Measurements from ENCODE around the gene CYP21A2.
"Not testable (repeated sequence)": the region's sequence is repeated elsewhere in the genome, so short reads cannot be mapped to it uniquely, and the experiment has no call there.

Gene CYP21A2

GRCh38 chr6:32055756-32056155 lies 17.5 kb downstream of the CYP21A2 start:
- DNase-seq = not testable (repeated sequence)

GRCh38 chr6:32056254-32056653 lies 18.0 kb downstream of the CYP21A2 start:
- DNase-seq = no peak

GRCh38 chr6:32057966-32058365 lies 19.8 kb downstream of the CYP21A2 start:
- DNase-seq = no peak

- no peak for DNase-seq
Observed at GRCh38 chr6:32058511-32058963, 20.3 kb downstream of the CYP21A2 start.

- DNase-seq = no peak
Observed at GRCh38 chr6:32060966-32061655, 22.9 kb downstream of the CYP21A2 start.

GRCh38 chr6:32064706-32065105 lies 26.5 kb downstream of the CYP21A2 start:
- no peak for DNase-seq

GRCh38 chr6:32067521-32067920 lies 29.3 kb downstream of the CYP21A2 start:
- DNase-seq = not testable (repeated sequence)

GRCh38 chr6:32068315-32068714 lies 30.1 kb downstream of the CYP21A2 start:
- not testable (repeated sequence) for DNase-seq

GRCh38 chr6:32068867-32069266 lies 30.7 kb downstream of the CYP21A2 start:
- no peak for DNase-seq

GRCh38 chr6:32069460-32069859 lies 31.2 kb downstream of the CYP21A2 start:
- no peak for DNase-seq

GRCh38 chr6:32069878-32070515 lies 31.8 kb downstream of the CYP21A2 start:
- DNase-seq = no peak

GRCh38 chr6:32070814-32071543 lies 32.8 kb downstream of the CYP21A2 start:
- peak; percentile 85 for DNase-seq

- DNase-seq = no peak
Observed at GRCh38 chr6:32073101-32073500, 34.9 kb downstream of the CYP21A2 start.

- DNase-seq = no peak
Observed at GRCh38 chr6:32073613-32074012, 35.4 kb downstream of the CYP21A2 start.

- no peak for DNase-seq
Observed at GRCh38 chr6:32074996-32075532, 36.8 kb downstream of the CYP21A2 start.

- DNase-seq = peak; percentile 47
Observed at GRCh38 chr6:32075781-32076180, 37.6 kb downstream of the CYP21A2 start.

- peak; percentile 64 for DNase-seq
Observed at GRCh38 chr6:32076321-32076809, 38.1 kb downstream of the CYP21A2 start.

- no peak for DNase-seq
Observed at GRCh38 chr6:32079566-32080290, 41.5 kb downstream of the CYP21A2 start.

GRCh38 chr6:32081168-32081990 lies 43.2 kb downstream of the CYP21A2 start:
- peak; percentile 84 for DNase-seq

- DNase-seq = no peak
Observed at GRCh38 chr6:32082478-32082877, 44.3 kb downstream of the CYP21A2 start.

GRCh38 chr6:32082935-32083334 lies 44.7 kb downstream of the CYP21A2 start:
- DNase-seq = no peak
